HEK293 (cell line): ENCODE results near the gene GPR85.

Source experiments
- CTCF ChIA-PET: fragments of 350-600 bp; formaldehyde crosslinking; extraction: SDS; loops from one replicate; lab custom pipeline; 2021; ENCODE audit warnings: antibody characterized with exemption; lab: Yijun Ruan, JAX
- POLR2A ChIA-PET: fragments of 300-600 bp; formaldehyde crosslinking; extraction: SDS; loops from one replicate; lab custom pipeline; 2020; ENCODE audit warnings: antibody characterized with exemption, inconsistent platforms; lab: Yijun Ruan, JAX
- H3K27ac ChIP-seq: fragments of 200-500 bp; sonication (Bioruptor generic); 2 replicates; pipeline ENCODE4 v1.5.1; 2014; ENCODE audit warnings: low read depth, low read length, control low read depth, inconsistent platforms; ENCODE audit errors: extremely low read depth
- H3K36me3 ChIP-seq, 2 experiments: fragments of 200-500 bp in 1 of 2; sonication (Bioruptor generic) in 1 of 2; 1 replicate in 1 of 2; 2 replicates in 1 of 2; pipeline ENCODE4 v1.5.1; 2014 to 2017; ENCODE audit warnings: inconsistent platforms in 2 of 2, low read length in 2 of 2; ENCODE audit not compliant: control insufficient read depth in 2 of 2, insufficient read depth in 1 of 2
- H3K4me1 ChIP-seq: fragments of 200-500 bp; sonication (Bioruptor generic); 2 replicates; pipeline ENCODE4 v1.5.1; 2014; ENCODE audit warnings: mild to moderate bottlenecking, low read length, inconsistent platforms; ENCODE audit not compliant: control insufficient read depth, insufficient read depth
- H3K4me3 ChIP-seq: 2 replicates; pipeline ENCODE4 v1.5.1; 2011; ENCODE audit warnings: low read depth, mild to moderate bottlenecking, control low read depth, low read length, moderate library complexity
- H3K9me3 ChIP-seq: fragments of 200-500 bp; sonication (Bioruptor generic); 2 replicates; pipeline ENCODE4 v1.5.1; 2014; ENCODE audit warnings: low read depth, low read length, inconsistent platforms; ENCODE audit not compliant: control insufficient read depth, insufficient read depth
- GLIS2 ChIP-seq: fragments of 450-650 bp; formaldehyde crosslinking; IDR thresholded peaks from 2 replicates; pipeline ENCODE4 v1.5.1; 2016; ENCODE audit warnings: missing biosample characterization, missing genetic modification characterization
- PATZ1 ChIP-seq: fragments of 450-650 bp; formaldehyde crosslinking; IDR thresholded peaks from 2 replicates; pipeline ENCODE4 v1.5.1; 2016; ENCODE audit warnings: missing biosample characterization, missing genetic modification characterization
- SP2 ChIP-seq: fragments of 450-650 bp; formaldehyde crosslinking; IDR thresholded peaks from 2 replicates; pipeline ENCODE4 v1.5.1; 2016; ENCODE audit warnings: missing biosample characterization, missing genetic modification characterization
- ZBTB20 ChIP-seq: fragments of 450-650 bp; formaldehyde crosslinking; IDR thresholded peaks from 2 replicates; pipeline ENCODE4 v1.5.1; 2016; ENCODE audit warnings: missing biosample characterization, missing genetic modification characterization
- ZBTB26 ChIP-seq: fragments of 450-650 bp; formaldehyde crosslinking; optimal IDR thresholded peaks from 2 replicates; pipeline ENCODE3; 2016; ENCODE audit warnings: missing biosample characterization, mild to moderate bottlenecking, missing genetic modification characterization
- ZBTB48 ChIP-seq: fragments of 450-650 bp; formaldehyde crosslinking; IDR thresholded peaks from 2 replicates; pipeline ENCODE4 v1.5.1; 2016; ENCODE audit warnings: missing biosample characterization, missing genetic modification characterization
- ZBTB8A ChIP-seq: fragments of 450-650 bp; formaldehyde crosslinking; IDR thresholded peaks from 2 replicates; pipeline ENCODE4 v1.5.1; 2016; ENCODE audit warnings: missing biosample characterization, missing genetic modification characterization
- ZFHX2 ChIP-seq: fragments of 450-650 bp; formaldehyde crosslinking; conservative IDR thresholded peaks from 2 replicates; pipeline ENCODE4 v1.5.1; 2016; ENCODE audit warnings: missing biosample characterization, missing genetic modification characterization
- ZNF175 ChIP-seq: fragments of 450-650 bp; formaldehyde crosslinking; IDR thresholded peaks from 2 replicates; pipeline ENCODE4 v1.5.1; 2016; ENCODE audit warnings: missing biosample characterization, missing genetic modification characterization
- ZNF184 ChIP-seq: fragments of 450-650 bp; IDR thresholded peaks from 2 replicates; pipeline ENCODE4 v1.5.1; 2018; ENCODE audit warnings: missing biosample characterization, mild to moderate bottlenecking, missing genetic modification characterization
- ZNF2 ChIP-seq: fragments of 450-650 bp; formaldehyde crosslinking; IDR thresholded peaks from 2 replicates; pipeline ENCODE4 v1.5.1; 2016; ENCODE audit warnings: missing biosample characterization, missing genetic modification characterization
- ZNF335 ChIP-seq: fragments of 450-650 bp; formaldehyde crosslinking; conservative IDR thresholded peaks from 2 replicates; pipeline ENCODE4 v1.5.1; 2016; ENCODE audit warnings: missing biosample characterization, missing genetic modification characterization
- ZNF341 ChIP-seq: fragments of 450-650 bp; formaldehyde crosslinking; IDR thresholded peaks from 2 replicates; pipeline ENCODE4; 2016; ENCODE audit warnings: low read depth, missing biosample characterization, missing genetic modification characterization
- ZNF514 ChIP-seq: fragments of 450-650 bp; formaldehyde crosslinking; IDR thresholded peaks from 2 replicates; pipeline ENCODE4 v1.5.1; 2016; ENCODE audit warnings: missing biosample characterization, missing genetic modification characterization
- ZNF561 ChIP-seq: fragments of 450-650 bp; IDR thresholded peaks from 2 replicates; pipeline ENCODE4 v1.5.1; 2018; ENCODE audit warnings: missing biosample characterization, missing genetic modification characterization, borderline replicate concordance
- ZSCAN30 ChIP-seq: fragments of 450-650 bp; IDR thresholded peaks from 2 replicates; pipeline ENCODE4 v1.5.1; 2018; ENCODE audit warnings: missing biosample characterization, mild to moderate bottlenecking, missing genetic modification characterization, moderate library complexity
- ZXDB ChIP-seq: fragments of 450-650 bp; formaldehyde crosslinking; IDR thresholded peaks from 2 replicates; pipeline ENCODE4 v1.5.1; 2016; ENCODE audit warnings: missing biosample characterization, missing genetic modification characterization
- TF ChIP-seq, protein P1 (sequence below): fragments of 450-650 bp; formaldehyde crosslinking; IDR thresholded peaks from 2 replicates; pipeline ENCODE4 v1.5.1; 2016; ENCODE audit warnings: missing biosample characterization, missing genetic modification characterization, low read depth
- TF ChIP-seq, protein P2 (sequence below): fragments of 450-650 bp; formaldehyde crosslinking; IDR thresholded peaks from 2 replicates; pipeline ENCODE4 v1.5.1; 2016; ENCODE audit warnings: missing biosample characterization, missing genetic modification characterization
- TF ChIP-seq, protein P3 (sequence below): fragments of 450-650 bp; formaldehyde crosslinking; IDR thresholded peaks from 2 replicates; pipeline ENCODE4 v1.5.1; 2017; ENCODE audit warnings: missing biosample characterization, missing genetic modification characterization

GPR85 gene, protein sequence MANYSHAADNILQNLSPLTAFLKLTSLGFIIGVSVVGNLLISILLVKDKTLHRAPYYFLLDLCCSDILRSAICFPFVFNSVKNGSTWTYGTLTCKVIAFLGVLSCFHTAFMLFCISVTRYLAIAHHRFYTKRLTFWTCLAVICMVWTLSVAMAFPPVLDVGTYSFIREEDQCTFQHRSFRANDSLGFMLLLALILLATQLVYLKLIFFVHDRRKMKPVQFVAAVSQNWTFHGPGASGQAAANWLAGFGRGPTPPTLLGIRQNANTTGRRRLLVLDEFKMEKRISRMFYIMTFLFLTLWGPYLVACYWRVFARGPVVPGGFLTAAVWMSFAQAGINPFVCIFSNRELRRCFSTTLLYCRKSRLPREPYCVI

GRCh38 chr7:113086431-113086888 lies at the start of gene GPR85:
Gene GPR85, minus strand, starts transcription at chr7:113086827. Its CDS starts 2,106 bp downstream, at chr7:113084721.
- H3K27ac ChIP-seq, result peak within 1 kb of the TSS; percentile 51; the same call in 1 of the 2 replicates
- POLR2A ChIA-PET, result interaction anchor here (0.7 to 1.6 kb wide), 5 partner anchors 13 to 287 kb away, joined by 4 to 9 read pairs (median 5); partner anchors contain the start of gene SMIM30

More at GRCh38 chr7:113086431-113086888, at the start of gene GPR85:
- Histone ChIP-seq H3K36me3 (no peaks in the 10 kb centered on the region), H3K4me3 (peak within 1 kb of the TSS; percentile 51), H3K4me1 (no peaks in the 10 kb centered on the region; the same call in 1 of the 2 replicates), H3K9me3 (no peaks in the 10 kb centered on the region)
- CTCF ChIA-PET, result interaction anchor here (1.5 kb wide), 1 partner anchor 9 kb away, joined by 6 read pairs; no protein-coding TSS in a partner anchor
- TF ChIP-seq PATZ1 (tag by site-specific recombination), result peak; percentile 48
- TF ChIP-seq GLIS2 (tag by site-specific recombination), result peak; percentile 47; the same call in 1 of the 2 replicates
- no peak for TF ChIP-seq ZNF514
- TF ChIP-seq ZBTB26, result peak; percentile 72
- TF ChIP-seq ZNF175 (tag by site-specific recombination), result no peak
- TF ChIP-seq ZSCAN30 (tag by site-specific recombination), result peak; percentile 37; the same call in 1 of the 2 replicates
- TF ChIP-seq, protein P1, sequence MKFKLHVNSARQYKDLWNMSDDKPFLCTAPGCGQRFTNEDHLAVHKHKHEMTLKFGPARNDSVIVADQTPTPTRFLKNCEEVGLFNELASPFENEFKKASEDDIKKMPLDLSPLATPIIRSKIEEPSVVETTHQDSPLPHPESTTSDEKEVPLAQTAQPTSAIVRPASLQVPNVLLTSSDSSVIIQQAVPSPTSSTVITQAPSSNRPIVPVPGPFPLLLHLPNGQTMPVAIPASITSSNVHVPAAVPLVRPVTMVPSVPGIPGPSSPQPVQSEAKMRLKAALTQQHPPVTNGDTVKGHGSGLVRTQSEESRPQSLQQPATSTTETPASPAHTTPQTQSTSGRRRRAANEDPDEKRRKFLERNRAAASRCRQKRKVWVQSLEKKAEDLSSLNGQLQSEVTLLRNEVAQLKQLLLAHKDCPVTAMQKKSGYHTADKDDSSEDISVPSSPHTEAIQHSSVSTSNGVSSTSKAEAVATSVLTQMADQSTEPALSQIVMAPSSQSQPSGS (tag by site-specific recombination), result no peak
- TF ChIP-seq ZXDB (tag by site-specific recombination), result peak; percentile 82
- TF ChIP-seq ZNF184 (tag by site-specific recombination), result no peak
- TF ChIP-seq ZNF2 (tag by site-specific recombination), result no peak
- peak; percentile 38 for TF ChIP-seq SP2
- TF ChIP-seq, protein P2, sequence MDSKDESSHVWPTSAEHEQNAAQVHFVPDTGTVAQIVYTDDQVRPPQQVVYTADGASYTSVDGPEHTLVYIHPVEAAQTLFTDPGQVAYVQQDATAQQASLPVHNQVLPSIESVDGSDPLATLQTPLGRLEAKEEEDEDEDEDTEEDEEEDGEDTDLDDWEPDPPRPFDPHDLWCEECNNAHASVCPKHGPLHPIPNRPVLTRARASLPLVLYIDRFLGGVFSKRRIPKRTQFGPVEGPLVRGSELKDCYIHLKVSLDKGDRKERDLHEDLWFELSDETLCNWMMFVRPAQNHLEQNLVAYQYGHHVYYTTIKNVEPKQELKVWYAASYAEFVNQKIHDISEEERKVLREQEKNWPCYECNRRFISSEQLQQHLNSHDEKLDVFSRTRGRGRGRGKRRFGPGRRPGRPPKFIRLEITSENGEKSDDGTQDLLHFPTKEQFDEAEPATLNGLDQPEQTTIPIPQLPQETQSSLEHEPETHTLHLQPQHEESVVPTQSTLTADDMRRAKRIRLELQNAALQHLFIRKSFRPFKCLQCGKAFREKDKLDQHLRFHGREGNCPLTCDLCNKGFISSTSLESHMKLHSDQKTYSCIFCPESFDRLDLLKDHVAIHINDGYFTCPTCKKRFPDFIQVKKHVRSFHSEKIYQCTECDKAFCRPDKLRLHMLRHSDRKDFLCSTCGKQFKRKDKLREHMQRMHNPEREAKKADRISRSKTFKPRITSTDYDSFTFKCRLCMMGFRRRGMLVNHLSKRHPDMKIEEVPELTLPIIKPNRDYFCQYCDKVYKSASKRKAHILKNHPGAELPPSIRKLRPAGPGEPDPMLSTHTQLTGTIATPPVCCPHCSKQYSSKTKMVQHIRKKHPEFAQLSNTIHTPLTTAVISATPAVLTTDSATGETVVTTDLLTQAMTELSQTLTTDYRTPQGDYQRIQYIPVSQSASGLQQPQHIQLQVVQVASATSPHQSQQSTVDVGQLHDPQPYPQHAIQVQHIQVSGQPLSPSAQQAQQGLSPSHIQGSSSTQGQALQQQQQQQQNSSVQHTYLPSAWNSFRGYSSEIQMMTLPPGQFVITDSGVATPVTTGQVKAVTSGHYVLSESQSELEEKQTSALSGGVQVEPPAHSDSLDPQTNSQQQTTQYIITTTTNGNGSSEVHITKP (tag by site-specific recombination), result peak; percentile 44
- TF ChIP-seq, protein P3, sequence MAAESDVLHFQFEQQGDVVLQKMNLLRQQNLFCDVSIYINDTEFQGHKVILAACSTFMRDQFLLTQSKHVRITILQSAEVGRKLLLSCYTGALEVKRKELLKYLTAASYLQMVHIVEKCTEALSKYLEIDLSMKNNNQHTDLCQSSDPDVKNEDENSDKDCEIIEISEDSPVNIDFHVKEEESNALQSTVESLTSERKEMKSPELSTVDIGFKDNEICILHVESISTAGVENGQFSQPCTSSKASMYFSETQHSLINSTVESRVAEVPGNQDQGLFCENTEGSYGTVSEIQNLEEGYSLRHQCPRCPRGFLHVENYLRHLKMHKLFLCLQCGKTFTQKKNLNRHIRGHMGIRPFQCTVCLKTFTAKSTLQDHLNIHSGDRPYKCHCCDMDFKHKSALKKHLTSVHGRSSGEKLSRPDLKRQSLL, result 0 out of 2 replicates have a peak, but pooled peaks have one; percentile 32
- peak; percentile 16; the same call in 1 of the 2 replicates for TF ChIP-seq ZNF341 (tag by site-specific recombination)
- peak; percentile 54 for TF ChIP-seq ZBTB20 (tag by site-specific recombination)
- peak; percentile 49; the same call in 1 of the 2 replicates for TF ChIP-seq ZBTB48 (tag by site-specific recombination)
- TF ChIP-seq ZNF561 (tag by site-specific recombination), result peak; percentile 61; the same call in 1 of the 2 replicates
- TF ChIP-seq ZBTB8A, result peak; percentile 37; the same call in 1 of the 2 replicates
- peak; percentile 78 for TF ChIP-seq ZNF335 (tag by site-specific recombination)
- TF ChIP-seq ZFHX2, result peak; percentile 30; the same call in 1 of the 2 replicates
